Measurements from ENCODE around the gene MRC1. TPM values are rescaled to one million over a fixed set of nuclear protein-coding genes. Genes with fewer than 3 reads are reported as not detected.
A peak's percentile ranks its signal among the peaks of the same experiment; 100 is the strongest.

Gene MRC1
- total RNA-seq, 1 donor, result under 0.01 TPM

- no peak overlapping the region for H3K4me3 ChIP-seq (ENCODE audit: low read depth, low read length)
- DNase-seq (ENCODE audit: low read depth), result no peak
- no peak for TF ChIP-seq CTCF (IDR thresholded peaks at IDR 0.05; ENCODE audit: insufficient read depth, low read depth, low read length)
Observed at GRCh38 chr10:17785276-17785930, 23.7 kb upstream of the MRC1 start.

GRCh38 chr10:17787087-17787961, 21.8 kb upstream of the MRC1 start:
- DNase-seq (ENCODE audit: low read depth), result peak; percentile 90
- H3K4me3 ChIP-seq (ENCODE audit: low read depth, low read length), result no peak overlapping the region
- no peak for TF ChIP-seq CTCF (IDR thresholded peaks at IDR 0.05; ENCODE audit: insufficient read depth, low read depth, low read length)

- TF ChIP-seq CTCF (IDR thresholded peaks at IDR 0.05; ENCODE audit: insufficient read depth, low read depth, low read length), result no peak
- DNase-seq (ENCODE audit: low read depth), result no peak
- no peak overlapping the region for H3K4me3 ChIP-seq (ENCODE audit: low read depth, low read length)
Observed at GRCh38 chr10:17788646-17789045, 20.5 kb upstream of the MRC1 start.

- H3K4me3 ChIP-seq (ENCODE audit: low read depth, low read length), result no peak overlapping the region
- TF ChIP-seq CTCF (IDR thresholded peaks at IDR 0.05; ENCODE audit: insufficient read depth, low read depth, low read length), result no peak
- no peak for DNase-seq (ENCODE audit: low read depth)
Observed at GRCh38 chr10:17789396-17789795, 19.8 kb upstream of the MRC1 start.

- TF ChIP-seq CTCF (IDR thresholded peaks at IDR 0.05; ENCODE audit: insufficient read depth, low read depth, low read length), result no peak
- peak; percentile 19 for DNase-seq (ENCODE audit: low read depth)
- H3K4me3 ChIP-seq (ENCODE audit: low read depth, low read length), result no peak overlapping the region
Observed at GRCh38 chr10:17790651-17791050, 18.5 kb upstream of the MRC1 start.

- no peak for TF ChIP-seq CTCF (IDR thresholded peaks at IDR 0.05; ENCODE audit: insufficient read depth, low read depth, low read length)
- no peak for DNase-seq (ENCODE audit: low read depth)
- H3K4me3 ChIP-seq (ENCODE audit: low read depth, low read length), result no peak overlapping the region
Observed at GRCh38 chr10:17792991-17793390, 16.2 kb upstream of the MRC1 start.

Measured in fibroblast of villous mesenchyme (primary cell).